Muscle layer of duodenum (tissue), 2 donors: ENCODE measurements around the gene KDM6B.

Experiments used
- H3K27ac ChIP-seq: one replicate; pipeline ENCODE4 v1.7.0; 2013; ENCODE audit warnings: mild to moderate bottlenecking, low read length
- H3K27me3 ChIP-seq: one replicate; pipeline ENCODE4 v1.7.0; 2013; ENCODE audit warnings: low read depth, mild to moderate bottlenecking, control low read depth, low read length
- H3K36me3 ChIP-seq, 2 donors: one replicate each; pipeline ENCODE4 v1.7.0; 2013; ENCODE audit warnings: low read length in 2 of 2, control low read depth in 1 of 2, mild to moderate bottlenecking in 1 of 2; ENCODE audit not compliant: insufficient read depth in 2 of 2, control insufficient read depth in 1 of 2
- H3K4me1 ChIP-seq, 2 donors: one replicate each; pipeline ENCODE4 v1.7.0; 2013; ENCODE audit warnings: low read length in 2 of 2, mild to moderate bottlenecking in 2 of 2, control low read depth in 1 of 2, moderate library complexity in 1 of 2; ENCODE audit not compliant: insufficient read depth in 2 of 2, control insufficient read depth in 1 of 2
- H3K4me3 ChIP-seq, 2 donors: one replicate each; pipeline ENCODE4 v1.7.0; 2013; ENCODE audit warnings: low read length in 2 of 2, low read depth in 1 of 2, mild to moderate bottlenecking in 1 of 2
- H3K9me3 ChIP-seq, 2 donors: one replicate each; pipeline ENCODE4 v1.7.0; 2013; ENCODE audit warnings: low read length in 2 of 2, control low read depth in 1 of 2, mild to moderate bottlenecking in 1 of 2; ENCODE audit not compliant: control insufficient read depth in 1 of 2
- donor health status: healthy.

The KDM6B gene

GRCh38 chr17:7836596-7837407 is 2.8 kb downstream of the KDM6B start:
- Histone ChIP-seq H3K27me3 (no peaks in the 10 kb centered on the region), H3K4me3 (peak overlapping the region; percentile 80 to 91), H3K27ac (peak overlapping the region; percentile 96), H3K36me3 (peaks cover 0 to 9% of the 10 kb centered on the region in 2 donors), H3K4me1 (peaks cover 37 to 54% of the 10 kb centered on the region in 2 donors), H3K9me3 (no peaks in the 10 kb centered on the region)

GRCh38 chr17:7837408-7838088 is 3.5 kb downstream of the KDM6B start:
- Histone ChIP-seq H3K36me3 (peaks cover 0 to 16% of the 10 kb centered on the region in 2 donors), H3K4me1 (peaks cover 37 to 54% of the 10 kb centered on the region in 2 donors), H3K27ac (peak overlapping the region; percentile 96), H3K4me3 (peak overlapping the region; percentile 80 to 91), H3K9me3 (no peaks in the 10 kb centered on the region), H3K27me3 (no peaks in the 10 kb centered on the region)

DNA sequence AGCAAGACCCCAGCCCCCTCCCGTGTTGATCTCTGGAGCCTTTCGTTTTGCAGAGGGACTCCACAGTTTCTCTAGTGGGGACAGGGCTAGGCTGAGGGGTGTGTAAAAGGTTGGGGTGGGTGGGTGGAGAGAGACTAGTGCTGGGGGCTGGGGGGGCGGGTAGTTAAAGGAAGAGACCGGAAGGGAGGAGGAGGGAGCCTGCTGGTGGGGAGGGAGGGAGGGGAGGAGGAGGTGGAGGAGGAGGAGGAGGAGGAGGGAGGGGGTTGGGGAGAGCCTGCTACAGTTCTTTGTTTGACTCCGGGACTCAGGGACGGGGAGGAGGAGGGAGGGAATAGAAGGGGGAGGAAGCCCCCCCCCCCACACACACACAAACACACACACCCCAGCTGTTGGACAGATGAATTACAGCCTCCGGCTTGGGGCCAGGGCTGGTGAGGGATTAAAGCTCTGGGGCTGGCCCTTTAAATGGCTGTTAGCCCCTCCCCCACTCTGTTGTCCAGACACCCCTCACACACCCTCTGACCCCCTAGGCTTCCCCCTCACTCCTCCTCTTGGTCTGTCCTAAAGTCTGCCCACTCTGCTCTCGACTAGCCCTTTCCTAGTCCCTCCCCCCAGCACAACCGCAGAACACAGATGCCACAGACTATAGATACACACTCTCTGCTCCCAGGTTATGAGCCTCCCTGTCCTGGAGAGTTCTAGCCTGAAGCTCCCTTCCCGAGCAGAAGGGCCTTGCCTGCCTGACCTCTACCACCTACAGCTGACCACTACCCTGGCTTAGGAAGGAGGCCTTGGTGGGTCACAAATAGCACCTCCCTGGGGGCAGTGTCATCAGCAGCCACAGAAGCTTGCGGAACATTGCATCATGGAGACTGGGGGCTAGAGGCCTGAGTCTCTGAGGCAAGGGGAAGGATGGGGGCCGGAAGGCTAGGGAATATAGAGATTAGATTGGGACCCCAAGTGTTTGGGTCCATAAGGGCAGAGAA is 4.4 kb downstream of the KDM6B start:
- H3K4me3 ChIP-seq: peak overlapping the region; percentile 80 to 91
- H3K27ac ChIP-seq: peak overlapping the region; percentile 96
- no peaks in the 10 kb centered on the region for H3K9me3 ChIP-seq
- H3K27me3 ChIP-seq: no peaks in the 10 kb centered on the region
- H3K4me1 ChIP-seq: peaks cover 37 to 49% of the 10 kb centered on the region in 2 donors
- peaks cover 0 to 24% of the 10 kb centered on the region in 2 donors for H3K36me3 ChIP-seq

GRCh38 chr17:7839190-7839875 is 5.3 kb downstream of the KDM6B start:
- peak overlapping the region; percentile 81 for H3K27ac ChIP-seq
- H3K4me1 ChIP-seq: peaks cover 37 to 46% of the 10 kb centered on the region in 2 donors
- no peaks in the 10 kb centered on the region for H3K27me3 ChIP-seq
- peaks cover 0 to 32% of the 10 kb centered on the region in 2 donors for H3K36me3 ChIP-seq
- H3K9me3 ChIP-seq: no peaks in the 10 kb centered on the region
- H3K4me3 ChIP-seq: peak overlapping the region; percentile 36 to 65

- no peaks in the 10 kb centered on the region for H3K27me3 ChIP-seq
- no peak overlapping the region for H3K27ac ChIP-seq
- H3K4me1 ChIP-seq: peaks cover 37 to 46% of the 10 kb centered on the region in 2 donors
- peaks cover 0 to 35% of the 10 kb centered on the region in 2 donors for H3K36me3 ChIP-seq
- no peak overlapping the region for H3K4me3 ChIP-seq
- no peaks in the 10 kb centered on the region for H3K9me3 ChIP-seq
These were observed 5.9 kb downstream of the KDM6B start for GRCh38 chr17:7839876-7840261.

GRCh38 chr17:7840441-7840840 is 6.4 kb downstream of the KDM6B start:
- Histone ChIP-seq H3K27ac (peak overlapping the region; percentile 99), H3K4me3 (peak overlapping the region in 1 of 2 donors; percentile 82), H3K27me3 (no peaks in the 10 kb centered on the region), H3K4me1 (peaks cover 37 to 52% of the 10 kb centered on the region in 2 donors), H3K9me3 (no peaks in the 10 kb centered on the region), H3K36me3 (peaks cover 0 to 40% of the 10 kb centered on the region in 2 donors)

DNA sequence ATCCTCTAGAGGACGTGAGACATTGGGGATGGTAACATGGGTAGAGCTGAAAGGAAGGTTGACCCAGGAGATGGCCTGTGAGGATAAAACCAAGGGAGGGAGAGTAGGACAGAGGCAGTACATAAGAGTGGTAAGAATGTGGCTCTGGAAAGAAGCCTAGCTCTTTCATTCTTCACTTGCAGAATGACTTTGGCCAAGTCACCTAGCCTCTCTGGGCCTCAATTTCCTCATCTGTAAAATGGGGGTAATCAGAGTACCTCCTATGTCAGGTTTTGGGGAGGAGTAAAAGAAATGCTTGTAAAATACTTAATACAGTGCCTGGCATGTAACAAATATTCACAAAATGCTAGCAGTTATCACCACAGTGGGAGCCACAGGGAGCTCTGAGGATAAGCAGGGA is 6.9 kb downstream of the KDM6B start:
- peaks cover 37 to 55% of the 10 kb centered on the region in 2 donors for H3K4me1 ChIP-seq

GRCh38 chr17:7841396-7841914 is 7.4 kb downstream of the KDM6B start:
- Histone ChIP-seq H3K4me1 (peaks cover 37 to 53% of the 10 kb centered on the region in 2 donors), H3K4me3 (peak overlapping the region; percentile 82 to 89), H3K27me3 (no peaks in the 10 kb centered on the region), H3K27ac (peak overlapping the region; percentile 99), H3K36me3 (peaks cover 2 to 43% of the 10 kb centered on the region in 2 donors), H3K9me3 (no peaks in the 10 kb centered on the region)

More for the DNA sequence above, 6.9 kb downstream of the KDM6B start:
- H3K9me3 ChIP-seq: no peaks in the 10 kb centered on the region
- no peaks in the 10 kb centered on the region for H3K27me3 ChIP-seq
- peak overlapping the region; percentile 99 for H3K27ac ChIP-seq
- H3K4me3 ChIP-seq: peak overlapping the region; percentile 59 to 82
- H3K36me3 ChIP-seq: peaks cover 0 to 43% of the 10 kb centered on the region in 2 donors

DNA sequence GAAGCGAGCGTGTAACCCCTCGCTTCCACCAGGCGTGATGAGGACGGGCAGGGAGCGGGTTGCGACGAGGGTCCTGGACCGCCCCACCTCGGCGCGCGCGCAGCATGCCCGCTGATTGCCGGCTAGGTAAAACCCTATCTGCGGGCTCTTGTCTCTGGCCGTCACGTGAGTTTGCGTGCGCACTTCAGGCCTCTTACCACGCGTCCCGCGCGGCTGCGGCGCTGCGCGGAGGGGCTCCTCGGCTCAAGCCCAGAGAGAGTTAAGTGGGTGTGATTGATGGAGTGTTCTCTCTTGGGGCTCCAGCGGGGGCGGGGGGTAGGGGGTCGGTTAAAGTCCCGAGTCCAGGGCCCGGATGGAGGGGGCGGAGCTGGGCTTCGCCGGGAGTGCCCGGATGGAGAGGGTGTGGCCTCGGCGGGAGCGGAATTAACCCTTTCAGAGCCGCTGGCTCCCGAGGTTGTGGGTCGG is 7.9 kb downstream of the KDM6B start:
- peak overlapping the region; percentile 82 to 89 for H3K4me3 ChIP-seq
- H3K36me3 ChIP-seq: peaks cover 3 to 46% of the 10 kb centered on the region in 2 donors
- H3K27ac ChIP-seq: peak overlapping the region; percentile 99
- no peaks in the 10 kb centered on the region for H3K27me3 ChIP-seq
- H3K9me3 ChIP-seq: no peaks in the 10 kb centered on the region
- H3K4me1 ChIP-seq: peaks cover 33 to 48% of the 10 kb centered on the region in 2 donors
